OCI-M1 (cell line): Measurements from ENCODE around the gene RPS19.
A peak's percentile ranks its signal among the peaks of the same experiment; 100 is the strongest.

Experiments used
- DNase-seq: peaks from one replicate; lab custom pipeline; 2025; lab: John Stamatoyannopoulos, UW

The RPS19 gene

GRCh38 chr19:41859618-41860418 is at the start of gene RPS19:
Gene RPS19 (plus strand): TSS chr19:41860255. CDS start chr19:41860775, 520 bp downstream.
- peak; percentile 100 for DNase-seq

DNA sequence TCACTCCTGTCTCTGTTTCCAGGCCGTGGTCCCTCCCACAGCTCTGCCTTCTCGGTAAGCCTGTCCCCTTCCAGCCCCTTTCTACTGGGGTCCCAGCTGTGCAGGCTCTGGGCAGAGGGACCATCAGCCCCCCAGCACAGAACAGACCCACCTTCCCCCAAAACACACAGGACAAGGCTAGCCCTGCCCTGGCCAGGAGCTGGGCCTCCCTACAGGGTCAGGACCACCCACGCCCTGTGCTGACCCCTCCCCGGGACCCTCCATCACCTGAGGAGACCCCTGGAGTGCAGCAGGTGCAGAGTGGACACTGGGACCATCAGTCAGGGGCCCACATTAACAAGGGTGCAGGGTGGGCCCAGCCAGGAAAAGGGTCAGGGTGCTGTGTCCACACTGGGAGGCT is 49.8 kb upstream of the RPS19 start:
- no peak for DNase-seq

DNA sequence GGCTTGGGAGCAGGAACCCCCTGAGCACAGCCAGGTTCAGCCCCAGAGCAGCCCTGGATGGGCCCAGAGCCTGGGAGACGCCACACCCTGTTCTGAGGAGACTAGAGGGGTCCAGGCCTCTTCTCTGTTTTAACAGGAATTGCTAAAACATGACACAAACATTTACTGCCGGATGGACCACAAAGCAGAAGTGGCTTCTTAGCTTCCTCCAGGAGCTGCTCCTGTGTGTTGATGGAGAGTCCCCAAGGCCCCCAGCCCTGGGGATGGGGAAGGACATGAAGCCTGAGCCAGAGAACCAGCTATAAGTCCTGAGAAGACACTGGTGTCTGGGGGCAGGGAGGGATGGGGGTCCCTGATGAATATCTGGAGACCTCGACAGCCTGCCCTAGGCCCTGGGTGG is 49.0 kb upstream of the RPS19 start:
- peak; percentile 34 for DNase-seq

- no peak for DNase-seq
Observed at GRCh38 chr19:41811981-41812380, 48.1 kb upstream of the RPS19 start.

- DNase-seq: no peak
Observed at GRCh38 chr19:41813911-41814310, 46.1 kb upstream of the RPS19 start.

GRCh38 chr19:41815301-41815700 is 44.8 kb upstream of the RPS19 start:
- no peak for DNase-seq

DNA sequence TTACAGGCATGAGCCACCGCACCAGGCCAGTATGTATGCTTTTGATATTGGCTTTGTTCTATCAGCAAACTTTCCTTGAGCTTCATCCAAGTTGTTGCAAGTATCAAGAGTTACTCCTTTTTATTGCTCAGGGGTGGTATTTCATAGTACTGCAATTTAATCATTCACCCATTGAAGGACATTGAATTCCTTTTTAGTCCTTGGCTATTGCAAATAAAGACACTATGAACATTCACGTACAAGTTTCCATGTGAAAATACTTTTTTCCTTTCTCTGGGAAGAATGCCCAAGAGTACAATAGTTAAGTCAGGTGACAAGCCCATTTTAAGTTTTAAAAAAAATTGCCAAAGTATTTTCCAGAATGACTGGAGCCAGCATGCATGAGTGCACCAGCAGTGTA is 43.3 kb upstream of the RPS19 start:
- DNase-seq: no peak

- DNase-seq: peak; percentile 79
Observed at GRCh38 chr19:41821003-41821735, 38.9 kb upstream of the RPS19 start.

- no peak for DNase-seq
Observed at GRCh38 chr19:41837981-41838708, 21.9 kb upstream of the RPS19 start.

GRCh38 chr19:41839211-41839610 is 20.8 kb upstream of the RPS19 start:
- DNase-seq: no peak

GRCh38 chr19:41843371-41843770 is 16.7 kb upstream of the RPS19 start:
- peak; percentile 38 for DNase-seq

GRCh38 chr19:41844601-41845000 is 15.5 kb upstream of the RPS19 start, which contains the start of gene LYPD4:
Gene LYPD4 (minus strand): TSS chr19:41844683. CDS start chr19:41839285, 5,398 bp downstream.
- DNase-seq: no peak

DNA sequence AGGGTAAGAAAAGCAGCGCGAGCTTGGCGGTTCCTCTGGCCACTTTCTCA is 15.2 kb upstream of the RPS19 start, which contains the start of gene DMRTC2:
Gene DMRTC2 (plus strand): TSS at position 42 of the 50 bp plus-strand sequence. CDS start 2,387 bp downstream, outside the sequence.
- DNase-seq: no peak

GRCh38 chr19:41845051-41845590 is 14.9 kb upstream of the RPS19 start:
- DNase-seq: no peak

DNA sequence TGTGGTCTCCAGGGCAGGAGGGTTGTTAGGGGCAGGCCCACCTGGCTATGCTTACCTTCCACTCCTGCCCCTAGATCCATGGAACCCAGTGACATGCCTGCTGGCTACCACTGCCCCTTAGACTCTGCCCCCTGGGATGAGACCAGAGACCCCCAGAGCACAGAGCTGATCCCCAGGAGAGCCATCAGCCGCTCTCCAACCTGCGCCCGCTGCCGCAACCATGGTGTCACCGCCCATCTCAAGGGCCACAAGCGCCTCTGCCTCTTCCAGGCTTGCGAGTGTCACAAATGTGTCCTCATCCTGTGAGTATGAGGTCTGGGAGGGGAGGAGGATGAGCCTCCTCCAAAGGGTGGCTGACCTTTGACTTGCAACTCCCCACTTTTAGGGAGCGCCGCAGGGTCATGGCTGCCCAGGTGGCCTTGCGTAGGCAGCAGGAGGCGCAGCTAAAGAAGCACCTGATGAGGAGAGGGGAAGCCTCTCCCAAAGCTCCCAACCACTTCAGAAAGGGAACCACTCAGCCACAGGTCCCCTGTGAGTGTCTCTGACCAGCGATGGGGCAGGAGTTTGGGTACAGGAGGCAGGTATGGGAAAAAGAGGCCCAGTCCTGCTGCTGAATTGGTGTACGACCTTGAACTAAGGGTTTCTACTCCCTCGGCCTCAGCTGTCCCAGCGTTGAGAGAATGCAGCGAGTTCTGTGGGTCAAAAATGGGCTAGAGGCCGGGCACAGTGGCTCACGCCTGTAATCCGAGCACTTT is 12.5 kb upstream of the RPS19 start:
- DNase-seq: no peak

DNA sequence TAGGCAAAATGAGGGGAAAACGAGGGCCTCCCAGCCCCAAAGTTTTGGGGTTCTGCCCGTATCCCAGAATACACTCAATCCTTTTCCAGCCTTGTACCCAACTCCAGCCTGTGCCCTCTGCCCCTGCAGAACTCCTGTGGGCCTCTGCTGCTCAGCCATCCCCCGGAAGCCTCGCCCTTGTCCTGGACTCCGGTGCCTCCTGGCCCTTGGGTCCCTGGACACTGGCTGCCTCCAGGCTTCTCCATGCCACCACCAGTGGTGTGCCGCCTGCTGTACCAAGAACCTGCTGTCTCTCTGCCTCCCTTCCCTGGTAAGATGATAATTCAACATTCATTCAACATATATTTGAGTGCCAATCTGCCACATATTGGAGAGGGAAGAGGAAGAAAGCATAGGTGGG is 11.4 kb upstream of the RPS19 start:
- no peak for DNase-seq

DNA sequence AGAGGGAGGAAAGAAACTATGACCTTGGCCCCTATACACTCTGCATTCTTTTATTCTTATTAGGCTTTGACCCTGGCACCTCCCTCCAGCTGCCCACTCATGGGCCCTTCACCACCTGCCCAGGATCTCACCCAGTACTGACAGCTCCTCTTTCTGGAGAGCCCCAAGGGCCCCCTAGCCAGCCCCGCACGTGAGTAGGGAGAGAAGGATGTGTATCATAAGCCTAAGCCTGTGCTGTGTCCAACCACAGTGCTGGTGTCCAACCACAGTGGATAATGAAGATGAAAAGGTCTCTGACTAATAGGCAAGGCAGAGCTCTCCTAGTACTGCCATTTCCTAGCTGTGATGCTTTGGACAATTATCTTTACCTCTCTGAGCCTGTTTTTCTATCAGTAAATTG is 11.0 kb upstream of the RPS19 start:
- no peak for DNase-seq

DNA sequence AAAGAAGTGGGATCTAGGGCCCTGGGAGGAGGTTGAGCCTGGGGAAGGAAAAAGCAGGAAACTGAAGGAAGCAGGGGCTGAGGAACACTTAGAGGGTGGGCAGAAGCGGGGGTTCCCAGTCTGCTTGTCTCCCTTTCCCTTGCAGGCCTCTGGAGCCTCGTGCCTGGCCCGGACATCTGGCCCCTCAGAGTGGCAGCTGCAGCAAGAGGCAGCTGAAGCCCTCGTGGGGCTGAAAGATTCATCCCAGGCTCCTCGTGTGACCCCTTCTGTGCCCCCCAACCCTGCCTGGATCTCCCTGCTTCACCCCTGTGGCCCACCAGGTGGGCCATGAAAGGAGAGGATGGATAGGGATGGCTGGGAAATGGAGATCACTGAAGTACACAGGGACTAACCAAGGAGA is 9.7 kb upstream of the RPS19 start:
- no peak for DNase-seq

- DNase-seq: no peak
Observed at GRCh38 chr19:41851456-41851855, 8.6 kb upstream of the RPS19 start.

DNA sequence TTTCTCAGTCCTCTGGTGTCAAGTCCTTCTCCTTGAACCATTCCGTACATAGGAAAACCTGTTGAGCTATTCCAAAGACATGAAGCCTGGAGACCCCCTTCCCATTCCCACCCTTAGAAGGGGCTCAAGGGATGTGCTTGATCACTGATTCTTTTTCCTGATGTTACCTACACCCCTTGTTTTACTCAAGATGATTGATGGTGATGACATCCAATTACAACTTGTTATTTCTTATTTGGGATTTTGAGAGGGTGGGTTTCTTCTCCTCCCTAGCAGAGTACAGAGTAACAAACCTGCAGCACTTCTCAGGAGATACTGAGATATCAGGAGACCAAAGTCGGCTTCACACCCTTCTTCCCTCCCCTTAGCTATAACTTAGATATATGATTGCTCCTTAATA is 6.7 kb upstream of the RPS19 start:
- DNase-seq: no peak

DNA sequence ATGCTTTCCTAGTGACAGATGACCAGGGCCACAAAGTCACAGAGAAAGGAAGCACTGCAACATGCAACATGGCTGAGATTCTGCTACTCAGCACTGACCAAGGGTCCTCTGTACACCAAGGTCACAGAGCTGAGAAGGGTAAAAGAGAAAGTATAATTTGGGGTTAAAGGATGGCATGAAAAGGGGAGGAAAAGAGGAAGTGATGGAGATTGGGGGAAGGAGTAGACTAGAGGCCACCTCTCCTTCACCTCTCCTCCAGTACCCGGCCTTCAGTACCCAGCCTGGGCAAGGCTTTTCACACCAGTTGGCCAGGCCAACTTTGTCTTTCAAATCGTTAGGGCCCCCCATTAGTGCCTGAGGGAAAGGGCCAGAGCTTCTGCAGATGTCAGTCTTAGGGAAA is 6.3 kb upstream of the RPS19 start:
- peak; percentile 32 for DNase-seq

DNA sequence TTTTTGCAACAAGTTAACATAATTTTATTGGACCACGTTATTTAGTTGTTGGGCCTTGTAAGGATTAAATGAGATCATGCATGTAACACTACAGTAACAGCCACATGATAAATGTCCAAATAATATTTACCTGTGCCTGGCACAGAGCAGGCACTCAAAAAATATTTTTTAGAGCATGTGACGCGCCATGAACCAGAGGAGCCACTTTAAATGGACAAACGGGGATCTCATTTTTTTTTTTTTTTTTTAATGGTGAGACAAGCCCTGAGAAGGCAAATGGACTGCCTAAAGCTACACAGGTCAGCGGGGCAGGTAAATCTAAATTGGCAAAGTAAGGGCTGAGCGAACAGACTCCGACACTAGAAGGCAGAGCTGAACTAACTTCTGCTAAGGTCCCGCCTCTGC is 840 bp upstream of the RPS19 start:
- no peak for DNase-seq
